ENCODE results near the gene TM4SF18. TPM values are rescaled to one million over a fixed set of nuclear protein-coding genes. Genes with fewer than 3 reads are reported as not detected.
A peak's percentile ranks its signal among the peaks of the same experiment; 100 is the strongest.

TM4SF18 gene
- polyA plus RNA-seq, 1 donor (not counting 4 experiments of a cell fraction or from before 2014, with no cell fraction given), result not detected

GRCh38 chr3:149317072-149317471 lies 16.4 kb downstream of the TM4SF18 start:
- Histone ChIP-seq H3K27me3 (ENCODE audit: control insufficient read depth, extremely low read depth, insufficient read depth, low read length) (no peaks in the 10 kb centered on the region), H3K27ac (ENCODE audit: control insufficient read depth, insufficient read depth, low read length) (no peak overlapping the region), H4K20me1 (ENCODE audit: control insufficient read depth, extremely low read depth, insufficient read depth, low read length) (no peaks in the 10 kb centered on the region), H3K4me1 (ENCODE audit: control insufficient read depth, extremely low read depth, insufficient read depth, low read length) (peaks cover 10% of the 10 kb centered on the region), H3K4me3 (ENCODE audit: control insufficient read depth in 2 of 3, extremely low read depth in 1 of 3, insufficient read depth in 2 of 3, low read depth in 1 of 3, low read length in 3 of 3) (no peak overlapping the region), H3K9ac (ENCODE audit: control insufficient read depth, extremely low read depth, insufficient read depth, low read length) (no peak overlapping the region), H2AFZ (ENCODE audit: control insufficient read depth, low read length) (no peak overlapping the region), H3K36me3 (ENCODE audit: control insufficient read depth in 2 of 2, extremely low read depth in 1 of 2, insufficient read depth in 2 of 2, low read length in 2 of 2) (no peaks in the 10 kb centered on the region), H3K4me2 (ENCODE audit: control insufficient read depth, extremely low read depth, insufficient read depth, low read depth, low read length) (no peak overlapping the region), H3K9me3 (ENCODE audit: control insufficient read depth, low read depth, low read length) (no peaks in the 10 kb centered on the region), H3K9me1 (ENCODE audit: control insufficient read depth, extremely low read depth, insufficient read depth, low read length) (no peaks in the 10 kb centered on the region), H3K79me2 (ENCODE audit: control insufficient read depth, insufficient read depth, low read length) (no peaks in the 10 kb centered on the region)
- no peak for DNase-seq (ENCODE audit: low read depth, low spot score)
- TF ChIP-seq EZH2 (IDR thresholded peaks at IDR 0.05; ENCODE audit: low read length), result no peak
- TF ChIP-seq, protein P1, sequence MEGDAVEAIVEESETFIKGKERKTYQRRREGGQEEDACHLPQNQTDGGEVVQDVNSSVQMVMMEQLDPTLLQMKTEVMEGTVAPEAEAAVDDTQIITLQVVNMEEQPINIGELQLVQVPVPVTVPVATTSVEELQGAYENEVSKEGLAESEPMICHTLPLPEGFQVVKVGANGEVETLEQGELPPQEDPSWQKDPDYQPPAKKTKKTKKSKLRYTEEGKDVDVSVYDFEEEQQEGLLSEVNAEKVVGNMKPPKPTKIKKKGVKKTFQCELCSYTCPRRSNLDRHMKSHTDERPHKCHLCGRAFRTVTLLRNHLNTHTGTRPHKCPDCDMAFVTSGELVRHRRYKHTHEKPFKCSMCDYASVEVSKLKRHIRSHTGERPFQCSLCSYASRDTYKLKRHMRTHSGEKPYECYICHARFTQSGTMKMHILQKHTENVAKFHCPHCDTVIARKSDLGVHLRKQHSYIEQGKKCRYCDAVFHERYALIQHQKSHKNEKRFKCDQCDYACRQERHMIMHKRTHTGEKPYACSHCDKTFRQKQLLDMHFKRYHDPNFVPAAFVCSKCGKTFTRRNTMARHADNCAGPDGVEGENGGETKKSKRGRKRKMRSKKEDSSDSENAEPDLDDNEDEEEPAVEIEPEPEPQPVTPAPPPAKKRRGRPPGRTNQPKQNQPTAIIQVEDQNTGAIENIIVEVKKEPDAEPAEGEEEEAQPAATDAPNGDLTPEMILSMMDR (optimal IDR thresholded peaks at IDR 0.05 in 1 of 3, IDR thresholded peaks at IDR 0.05 in 1 of 3, conservative IDR thresholded peaks at IDR 0.05 in 1 of 3; ENCODE audit: extremely low read depth in 1 of 3, insufficient read depth in 2 of 3, low read length in 3 of 3), result no peak
- dilution Hi-C loops (cut with MboI; ENCODE audit: extremely low pct_ligation_motif_present, low sequenced_read_pairs), result no loop called here
- FAIRE-seq, result no peak

GRCh38 chr3:149316437-149316836 lies 17.0 kb downstream of the TM4SF18 start:
- peak; percentile 67 for FAIRE-seq
- no peak overlapping the region for H3K27ac ChIP-seq (ENCODE audit: control insufficient read depth, insufficient read depth, low read length)
- H3K36me3 ChIP-seq (ENCODE audit: control insufficient read depth in 2 of 2, extremely low read depth in 1 of 2, insufficient read depth in 2 of 2, low read length in 2 of 2), result no peaks in the 10 kb centered on the region
- H4K20me1 ChIP-seq (ENCODE audit: control insufficient read depth, extremely low read depth, insufficient read depth, low read length), result no peaks in the 10 kb centered on the region
- dilution Hi-C loops (cut with MboI; ENCODE audit: extremely low pct_ligation_motif_present, low sequenced_read_pairs), result no loop called here
- no peak for TF ChIP-seq EZH2 (IDR thresholded peaks at IDR 0.05; ENCODE audit: low read length)
- TF ChIP-seq, protein P1 (optimal IDR thresholded peaks at IDR 0.05 in 1 of 3, IDR thresholded peaks at IDR 0.05 in 1 of 3, conservative IDR thresholded peaks at IDR 0.05 in 1 of 3; ENCODE audit: extremely low read depth in 1 of 3, insufficient read depth in 2 of 3, low read length in 3 of 3), result no peak
- no peaks in the 10 kb centered on the region for H3K79me2 ChIP-seq (ENCODE audit: control insufficient read depth, insufficient read depth, low read length)
- peak overlapping the region; percentile 6 for H3K4me2 ChIP-seq (ENCODE audit: control insufficient read depth, extremely low read depth, insufficient read depth, low read depth, low read length)
- H3K9ac ChIP-seq (ENCODE audit: control insufficient read depth, extremely low read depth, insufficient read depth, low read length), result no peak overlapping the region
- peaks cover 10% of the 10 kb centered on the region for H3K4me1 ChIP-seq (ENCODE audit: control insufficient read depth, extremely low read depth, insufficient read depth, low read length)
- no peak for DNase-seq (ENCODE audit: low read depth, low spot score)
- no peaks in the 10 kb centered on the region for H3K27me3 ChIP-seq (ENCODE audit: control insufficient read depth, extremely low read depth, insufficient read depth, low read length)
- H3K9me3 ChIP-seq (ENCODE audit: control insufficient read depth, low read depth, low read length), result no peaks in the 10 kb centered on the region
- no peaks in the 10 kb centered on the region for H3K9me1 ChIP-seq (ENCODE audit: control insufficient read depth, extremely low read depth, insufficient read depth, low read length)
- no peak overlapping the region for H3K4me3 ChIP-seq (ENCODE audit: control insufficient read depth in 2 of 3, extremely low read depth in 1 of 3, insufficient read depth in 2 of 3, low read depth in 1 of 3, low read length in 3 of 3)
- peak overlapping the region; percentile 72 for H2AFZ ChIP-seq (ENCODE audit: control insufficient read depth, low read length)
